Measurements from ENCODE around the gene EMILIN1. TPM values are rescaled to one million over a fixed set of nuclear protein-coding genes. Genes with fewer than 3 reads are reported as not detected.

The EMILIN1 gene
- total and polyA plus RNA-seq, 2 donors (not counting 3 experiments of a cell fraction or from before 2014, with no cell fraction given): 11.7 to 16.6 TPM

DNA sequence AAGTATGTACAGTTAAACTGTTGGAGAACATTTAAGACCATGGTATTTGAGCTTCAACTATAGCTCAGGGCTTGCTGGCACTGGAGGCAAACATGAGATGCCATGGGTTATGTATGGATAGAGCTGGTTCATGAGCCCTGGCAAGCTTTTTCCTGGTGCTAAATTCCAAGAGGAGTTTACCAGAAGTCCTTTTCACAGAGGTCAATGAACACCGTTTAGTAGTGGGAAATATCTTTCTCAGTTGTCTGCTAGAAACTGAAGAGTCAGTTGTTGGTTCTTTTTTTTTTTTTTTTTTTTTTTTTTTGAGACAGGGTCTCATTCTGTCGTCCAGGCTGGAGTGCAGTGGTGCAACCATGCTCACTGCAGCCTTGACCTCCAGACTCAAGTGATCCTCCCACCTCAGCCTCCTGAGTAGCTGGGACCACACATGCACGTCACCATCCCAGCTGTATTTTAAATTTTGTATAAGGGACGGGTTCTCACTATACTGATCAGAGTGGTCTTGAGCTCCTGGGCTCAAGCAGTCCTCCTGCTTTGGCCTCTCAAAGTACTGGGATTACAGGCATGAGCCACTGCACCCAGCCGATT is 9.5 kb downstream of the EMILIN1 start:
- no peak overlapping the region for H3K9ac ChIP-seq (replicated peaks; ENCODE audit: extremely low read depth, insufficient read depth, low read length)
- peaks cover 5% of the 10 kb centered on the region for H3K4me1 ChIP-seq (ENCODE audit: control insufficient read depth, extremely low read depth, insufficient read depth, low read length)
- dilution Hi-C loops (cut with MboI; ENCODE audit: extremely low pct_ligation_motif_present, low sequenced_read_pairs): no loop called here
- FAIRE-seq: no peak
- CTCF ChIA-PET: interaction anchor here (0.8 to 6.0 kb wide), 11 partner anchors 10 to 242 kb away, joined by 3 to 39 read pairs (median 8); partner anchors contain the start of genes AGBL5, MPV17 and PREB
- BruUV-seq (replicated peaks): no TSS peak
- H3K36me3 ChIP-seq (ENCODE audit: control insufficient read depth in 2 of 2, extremely low read depth in 1 of 2, insufficient read depth in 2 of 2, low read length in 2 of 2): no peaks in the 10 kb centered on the region
- no peaks in the 10 kb centered on the region for H3K27me3 ChIP-seq (ENCODE audit: control insufficient read depth in 2 of 2, insufficient read depth in 2 of 2, low read length in 2 of 2)
- H3K4me3 ChIP-seq (replicated peaks in 1 of 3; ENCODE audit: insufficient read depth in 1 of 3, low read depth in 1 of 3, low read length in 3 of 3): no peak overlapping the region
- intact Hi-C loops (cut with micrococcal nuclease): loop anchor here (2.0 to 5.0 kb wide), 2 partner anchors 55 to 241 kb away; partner anchors contain the start of genes DPYSL5 and TMEM214
- no peak overlapping the region for H2AFZ ChIP-seq (ENCODE audit: low read depth, low read length)
- DNase-seq (ENCODE audit: low read depth, low spot score): no peak
- no peak overlapping the region for H3K27ac ChIP-seq (ENCODE audit: insufficient read depth, low read depth, low read length)
- no peaks in the 10 kb centered on the region for H3K9me3 ChIP-seq (replicated peaks; ENCODE audit: control insufficient read depth, insufficient read depth, low read length)
- TF ChIP-seq GATA2 (IDR thresholded peaks at IDR 0.05; ENCODE audit: insufficient read depth, insufficient read length, low read depth, low read length) (no peak), POLR2AphosphoS5 (IDR thresholded peaks at IDR 0.05; ENCODE audit: insufficient read depth, low read depth, low read length) (no peak), FOS (IDR thresholded peaks at IDR 0.05; ENCODE audit: borderline replicate concordance, insufficient read depth, low read length) (no peak), MYC (IDR thresholded peaks at IDR 0.05; ENCODE audit: low read depth, low read length) (no peak), EZH2 (IDR thresholded peaks at IDR 0.05; ENCODE audit: borderline replicate concordance, low read depth, low read length, severe bottlenecking) (no peak), JUN (IDR thresholded peaks at IDR 0.05; ENCODE audit: borderline replicate concordance, insufficient read depth, insufficient read length, low read depth) (no peak), POLR2A (IDR thresholded peaks at IDR 0.05; ENCODE audit: low read depth, low read length) (no peak)
- TF ChIP-seq, protein P1, sequence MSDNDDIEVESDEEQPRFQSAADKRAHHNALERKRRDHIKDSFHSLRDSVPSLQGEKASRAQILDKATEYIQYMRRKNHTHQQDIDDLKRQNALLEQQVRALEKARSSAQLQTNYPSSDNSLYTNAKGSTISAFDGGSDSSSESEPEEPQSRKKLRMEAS (IDR thresholded peaks at IDR 0.05; ENCODE audit: insufficient read depth, insufficient read length): no peak
- TF ChIP-seq, protein P2, sequence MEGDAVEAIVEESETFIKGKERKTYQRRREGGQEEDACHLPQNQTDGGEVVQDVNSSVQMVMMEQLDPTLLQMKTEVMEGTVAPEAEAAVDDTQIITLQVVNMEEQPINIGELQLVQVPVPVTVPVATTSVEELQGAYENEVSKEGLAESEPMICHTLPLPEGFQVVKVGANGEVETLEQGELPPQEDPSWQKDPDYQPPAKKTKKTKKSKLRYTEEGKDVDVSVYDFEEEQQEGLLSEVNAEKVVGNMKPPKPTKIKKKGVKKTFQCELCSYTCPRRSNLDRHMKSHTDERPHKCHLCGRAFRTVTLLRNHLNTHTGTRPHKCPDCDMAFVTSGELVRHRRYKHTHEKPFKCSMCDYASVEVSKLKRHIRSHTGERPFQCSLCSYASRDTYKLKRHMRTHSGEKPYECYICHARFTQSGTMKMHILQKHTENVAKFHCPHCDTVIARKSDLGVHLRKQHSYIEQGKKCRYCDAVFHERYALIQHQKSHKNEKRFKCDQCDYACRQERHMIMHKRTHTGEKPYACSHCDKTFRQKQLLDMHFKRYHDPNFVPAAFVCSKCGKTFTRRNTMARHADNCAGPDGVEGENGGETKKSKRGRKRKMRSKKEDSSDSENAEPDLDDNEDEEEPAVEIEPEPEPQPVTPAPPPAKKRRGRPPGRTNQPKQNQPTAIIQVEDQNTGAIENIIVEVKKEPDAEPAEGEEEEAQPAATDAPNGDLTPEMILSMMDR (IDR thresholded peaks at IDR 0.05; ENCODE audit: extremely low read depth in 1 of 2, insufficient read depth in 1 of 2, low read depth in 1 of 2, low read length in 2 of 2): no peak
- H3K9me1 ChIP-seq (replicated peaks; ENCODE audit: control insufficient read depth, extremely low read depth, insufficient read depth, low read length): no peaks in the 10 kb centered on the region
- POLR2A ChIA-PET: interaction anchor here (0.7 kb wide), 1 partner anchor 13 kb away, joined by 7 read pairs; no protein-coding TSS in a partner anchor
- H4K20me1 ChIP-seq (replicated peaks; ENCODE audit: control insufficient read depth, extremely low read depth, insufficient read depth, low read length): no peaks in the 10 kb centered on the region
- no peaks in the 10 kb centered on the region for H3K79me2 ChIP-seq (ENCODE audit: control insufficient read depth, insufficient read depth, low read length)
- no peak overlapping the region for H3K4me2 ChIP-seq (ENCODE audit: insufficient read depth, low read length)

Measured in endothelial cell of umbilical vein (primary cell).